GM18907 (cell line): ENCODE data around the gene CDX4.
"Not testable (repeated sequence)": the region's sequence is repeated elsewhere in the genome, so short reads cannot be mapped to it uniquely, and the experiment has no call there.

Source experiments
- ATAC-seq: cut with Tn5 transposase; IDR thresholded peaks from one replicate; pipeline ENCODE4 v1.9.1; 2021; ENCODE audit warnings: mild to moderate bottlenecking, moderate library complexity; ENCODE audit not compliant: unreplicated experiment

Gene CDX4, protein sequence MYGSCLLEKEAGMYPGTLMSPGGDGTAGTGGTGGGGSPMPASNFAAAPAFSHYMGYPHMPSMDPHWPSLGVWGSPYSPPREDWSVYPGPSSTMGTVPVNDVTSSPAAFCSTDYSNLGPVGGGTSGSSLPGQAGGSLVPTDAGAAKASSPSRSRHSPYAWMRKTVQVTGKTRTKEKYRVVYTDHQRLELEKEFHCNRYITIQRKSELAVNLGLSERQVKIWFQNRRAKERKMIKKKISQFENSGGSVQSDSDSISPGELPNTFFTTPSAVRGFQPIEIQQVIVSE

GRCh38 chrX:73446831-73447230, at the start of gene CDX4:
TSS of gene CDX4 (plus strand) at chrX:73447053. CDS start at chrX:73447254, 201 bp downstream.
- no peak for ATAC-seq

- ATAC-seq = no peak
Observed at GRCh38 chrX:73398185-73398914, 48.5 kb upstream of the CDX4 start.

GRCh38 chrX:73400136-73400748, 46.6 kb upstream of the CDX4 start:
- ATAC-seq = no peak

- ATAC-seq = no peak
Observed at GRCh38 chrX:73401591-73402266, 45.1 kb upstream of the CDX4 start.

DNA sequence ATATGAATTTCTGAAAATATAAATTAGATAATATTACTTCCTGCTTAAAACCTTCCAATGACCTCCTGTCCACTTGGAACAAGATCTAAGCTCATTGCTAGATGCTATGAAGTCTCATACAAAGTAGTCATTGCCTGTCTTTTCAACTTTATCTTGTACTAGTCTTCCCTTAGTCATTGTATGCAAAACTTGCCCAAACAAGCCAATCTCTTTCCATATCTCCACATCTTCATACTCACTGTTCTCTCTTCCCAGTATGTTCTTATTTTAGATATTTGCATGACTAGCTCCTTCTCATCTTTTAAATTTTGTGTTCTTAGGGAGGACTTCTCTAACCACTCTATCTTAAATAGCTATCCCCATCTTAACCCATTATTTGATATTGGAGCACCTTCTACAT, 33.9 kb upstream of the CDX4 start:
- ATAC-seq = no peak

GRCh38 chrX:73447311-73447794, 500 bp downstream of the CDX4 start:
- no peak for ATAC-seq

- no peak for ATAC-seq
Observed at GRCh38 chrX:73448379-73448778, 1.5 kb downstream of the CDX4 start.

DNA sequence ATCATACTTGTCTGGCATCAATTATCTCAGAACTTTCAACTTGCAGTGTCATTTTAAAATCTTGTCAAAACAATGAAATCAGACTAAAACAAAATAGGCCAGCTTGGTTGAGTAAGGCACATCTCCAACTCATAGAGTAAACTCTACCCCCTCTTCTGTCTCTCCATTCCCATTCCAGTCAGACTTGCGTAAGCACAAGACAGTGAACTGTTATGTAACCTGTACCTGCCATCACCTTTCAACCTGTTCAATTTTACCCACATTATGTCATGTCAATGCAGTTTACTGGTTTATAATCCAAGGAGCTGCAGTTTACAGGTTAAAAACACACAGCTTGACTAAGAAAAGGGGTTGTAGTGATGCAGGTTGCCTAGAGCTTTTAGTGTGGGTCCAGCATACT, 8.3 kb downstream of the CDX4 start:
- ATAC-seq = no peak

GRCh38 chrX:73457306-73457705, 10.5 kb downstream of the CDX4 start:
- no peak for ATAC-seq

- no peak for ATAC-seq
Observed at GRCh38 chrX:73468376-73468775, 21.5 kb downstream of the CDX4 start.

DNA sequence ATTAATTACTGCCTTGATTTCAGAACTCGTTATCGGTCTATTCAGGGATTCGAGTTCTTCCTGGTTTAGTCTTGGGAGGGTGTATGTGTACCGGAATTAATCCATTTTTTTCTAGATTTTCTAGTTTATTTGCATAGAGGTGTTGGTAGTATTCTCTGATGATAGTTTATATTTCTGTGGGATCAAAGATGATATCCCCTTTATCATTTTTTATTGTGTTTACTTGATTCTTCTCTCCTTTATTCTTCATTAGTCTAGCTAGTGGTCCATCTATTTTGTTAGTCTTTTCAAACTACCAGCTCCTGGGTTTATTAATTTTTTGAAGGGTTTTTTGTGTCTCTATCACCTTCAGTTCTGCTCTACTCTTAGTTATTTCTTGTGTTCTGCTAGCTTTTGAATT, 32.1 kb downstream of the CDX4 start:
- ATAC-seq = no peak

- no peak for ATAC-seq
Observed at GRCh38 chrX:73481521-73481920, 34.7 kb downstream of the CDX4 start.

DNA sequence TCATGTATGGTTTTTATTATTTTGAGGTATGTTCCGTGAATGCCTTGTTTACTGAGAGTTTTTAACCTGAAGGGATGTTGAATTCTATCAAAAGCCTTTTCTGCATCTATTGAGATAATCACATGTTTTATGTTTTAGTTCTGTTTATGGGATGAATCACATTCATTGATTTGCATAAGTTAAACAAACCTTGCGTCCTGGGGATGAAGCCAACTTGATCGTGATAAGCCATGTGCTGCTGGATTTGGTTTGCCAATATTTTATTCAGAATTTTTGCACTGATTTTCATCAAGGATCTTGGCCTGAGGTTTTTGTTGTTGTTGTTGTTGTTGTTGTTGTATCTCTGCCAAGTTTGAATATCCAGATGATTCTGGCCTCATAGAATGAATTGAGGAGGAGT, 43.8 kb downstream of the CDX4 start:
- no peak for ATAC-seq

- not testable (repeated sequence) for ATAC-seq
Observed at GRCh38 chrX:73492178-73492577, 45.3 kb downstream of the CDX4 start.
